IMR-90 (cell line): ENCODE measurements around the gene SLC38A9. TPM values are rescaled to one million over a fixed set of nuclear protein-coding genes. Genes with fewer than 3 reads are reported as not detected.
A peak's percentile ranks its signal among the peaks of the same experiment; 100 is the strongest.

ENCODE experiments used
- ATAC-seq: fragments of 200-7000 bp; cut with Tn5 transposase; 2 replicates; pipeline ENCODE4 v1.9.1; 2020; ENCODE audit warnings: low read depth, mild to moderate bottlenecking, moderate library complexity
- BruUV-seq: library from RNA; stranded (reverse); fragments of 400-500 nt; replicated peaks from 2 replicates; lab custom pipeline; 2021; lab: Mats Ljungman, UMichigan
- CTCF ChIA-PET: fragments of 300-600 bp; formaldehyde crosslinking; extraction: SDS; loops from one replicate; lab custom pipeline; 2021; ENCODE audit warnings: antibody characterized with exemption; lab: Yijun Ruan, JAX
- POLR2A ChIA-PET: fragments of 300-600 bp; sonication (Branson Sonifier 250); formaldehyde crosslinking; loops from one replicate; lab custom pipeline; 2022; ENCODE audit warnings: antibody characterized with exemption; ENCODE audit not compliant: unreplicated experiment; lab: Charles Lee
- DNase-seq: peaks from one replicate; pipeline ENCODE4 v3.0.0; 2013
- H2AFZ ChIP-seq: replicated peaks from 2 replicates; pipeline ENCODE3; 2013; ENCODE audit warnings: low read length, mild to moderate bottlenecking; ENCODE audit not compliant: poor library complexity
- H2AK5ac ChIP-seq: 2 replicates; pipeline ENCODE4 v1.6.1; 2013; ENCODE audit warnings: low read depth, low read length, inconsistent platforms
- H2AK9ac ChIP-seq: replicated peaks from 2 replicates; pipeline ENCODE3; 2013; ENCODE audit warnings: mild to moderate bottlenecking, low read depth, low read length, moderate library complexity; ENCODE audit not compliant: poor library complexity
- H2BK120ac ChIP-seq: 2 replicates; pipeline ENCODE4 v1.6.1; 2013; ENCODE audit warnings: low read depth, low read length, inconsistent platforms
- H2BK15ac ChIP-seq: 3 replicates; pipeline ENCODE4 v1.6.1; 2013; ENCODE audit warnings: low read depth, low read length, inconsistent platforms
- H2BK20ac ChIP-seq: 2 replicates; pipeline ENCODE4 v1.6.1; 2013; ENCODE audit warnings: low read depth, mild to moderate bottlenecking, inconsistent platforms, low read length, moderate library complexity
- H2BK5ac ChIP-seq: 2 replicates; pipeline ENCODE4 v1.6.1; 2013; ENCODE audit warnings: mild to moderate bottlenecking, low read depth, low read length, inconsistent platforms; ENCODE audit not compliant: poor library complexity, severe bottlenecking
- H3K14ac ChIP-seq: replicated peaks from 2 replicates; pipeline ENCODE4 v1.6.1; 2013; ENCODE audit warnings: low read depth, low read length, inconsistent platforms
- H3K18ac ChIP-seq: 2 replicates; pipeline ENCODE4 v1.6.1; 2013; ENCODE audit warnings: low read depth, low read length, control low read depth
- H3K23ac ChIP-seq: 2 replicates; pipeline ENCODE4 v1.6.1; 2013; ENCODE audit warnings: low read depth, low read length, inconsistent platforms
- H3K27ac ChIP-seq: 2 replicates; pipeline ENCODE4 v1.5.1; 2013; ENCODE audit warnings: mild to moderate bottlenecking, control low read depth, low read length; ENCODE audit not compliant: insufficient read depth
- H3K27me3 ChIP-seq: 2 replicates; pipeline ENCODE4 v1.6.1; 2013; ENCODE audit warnings: low read length; ENCODE audit not compliant: control insufficient read depth, insufficient read depth
- H3K36me3 ChIP-seq: 2 replicates; pipeline ENCODE4 v1.6.1; 2013; ENCODE audit warnings: low read length, mixed read lengths; ENCODE audit not compliant: control insufficient read depth, insufficient read depth
- H3K4ac ChIP-seq: 2 replicates; pipeline ENCODE4 v1.6.1; 2013; ENCODE audit warnings: low read depth, low read length, inconsistent platforms
- H3K4me1 ChIP-seq: 2 replicates; pipeline ENCODE4 v1.6.1; 2013; ENCODE audit warnings: low read length, mixed read lengths; ENCODE audit not compliant: control insufficient read depth, insufficient read depth
- H3K4me2 ChIP-seq: 2 replicates; pipeline ENCODE4 v1.6.1; 2013; ENCODE audit warnings: low read depth, mild to moderate bottlenecking, control low read depth, low read length, moderate library complexity
- H3K4me3 ChIP-seq: 2 replicates; pipeline ENCODE4 v1.5.1; 2013; ENCODE audit warnings: low read depth, mild to moderate bottlenecking, control low read depth, low read length, moderate library complexity; ENCODE audit not compliant: insufficient read depth
- H3K56ac ChIP-seq: 2 replicates; pipeline ENCODE4 v1.6.1; 2013; ENCODE audit warnings: low read length, inconsistent platforms; ENCODE audit not compliant: insufficient read depth; ENCODE audit errors: extremely low read depth
- H3K79me1 ChIP-seq, 2 experiments: 2 replicates each; pipeline ENCODE4 v1.6.1; 2013; ENCODE audit warnings: low read length in 2 of 2, inconsistent platforms in 1 of 2, low read depth in 1 of 2
- H3K9ac ChIP-seq: 2 replicates; pipeline ENCODE4 v1.6.1; 2013; ENCODE audit warnings: low read depth, low read length, control low read depth
- H3K9me1 ChIP-seq: 2 replicates; pipeline ENCODE4 v1.6.1; 2013; ENCODE audit warnings: low read length, inconsistent platforms; ENCODE audit not compliant: insufficient read depth
- H3K9me3 ChIP-seq: 2 replicates; pipeline ENCODE4 v1.6.1; 2013; ENCODE audit warnings: low read length; ENCODE audit not compliant: control insufficient read depth, insufficient read depth
- H4K20me1 ChIP-seq: 2 replicates; pipeline ENCODE4 v1.6.1; 2013; ENCODE audit warnings: low read length, inconsistent platforms; ENCODE audit not compliant: insufficient read depth
- H4K5ac ChIP-seq: 2 replicates; pipeline ENCODE4 v1.6.1; 2013; ENCODE audit warnings: mild to moderate bottlenecking, low read depth, low read length, control low read depth
- H4K8ac ChIP-seq, 2 experiments: 2 replicates each; pipeline ENCODE4 v1.6.1; 2013; ENCODE audit warnings: low read depth in 2 of 2, low read length in 2 of 2, control low read depth in 1 of 2, inconsistent platforms in 1 of 2
- H4K91ac ChIP-seq: 2 replicates; pipeline ENCODE4 v1.6.1; 2013; ENCODE audit warnings: low read depth, low read length, inconsistent platforms; ENCODE audit not compliant: insufficient read depth
- CEBPB ChIP-seq: IDR thresholded peaks from 2 replicates; pipeline ENCODE4 v1.6.1; 2012; ENCODE audit warnings: low read depth, low read length, improper control_type of control experiment
- CHD1 ChIP-seq: IDR thresholded peaks from 2 replicates; pipeline ENCODE4 v1.6.1; 2012; ENCODE audit warnings: low read depth, low read length, improper control_type of control experiment
- FOS ChIP-seq: fragments of 150-350 bp; IDR thresholded peaks from 2 replicates; pipeline ENCODE4 v1.6.1; 2016; ENCODE audit warnings: low read depth, low read length
- MAFK ChIP-seq: IDR thresholded peaks from 2 replicates; pipeline ENCODE4 v1.6.1; 2012; ENCODE audit warnings: low read depth, low read length, improper control_type of control experiment
- MAZ ChIP-seq: IDR thresholded peaks from 2 replicates; pipeline ENCODE4 v1.6.1; 2012; ENCODE audit warnings: low read depth, mild to moderate bottlenecking, low read length, improper control_type of control experiment, moderate library complexity, borderline replicate concordance
- NFE2L2 ChIP-seq: fragments of 150-350 bp; IDR thresholded peaks from 2 replicates; pipeline ENCODE4 v1.6.1; 2016; ENCODE audit warnings: low read depth, mild to moderate bottlenecking, low read length
- POLR2A ChIP-seq: IDR thresholded peaks from 2 replicates; pipeline ENCODE4 v1.6.1; 2012; ENCODE audit warnings: mild to moderate bottlenecking, low read depth, low read length
- RAD21 ChIP-seq: IDR thresholded peaks from 2 replicates; pipeline ENCODE4 v1.6.1; 2012; ENCODE audit warnings: low read length, improper control_type of control experiment
- RCOR1 ChIP-seq: IDR thresholded peaks from 2 replicates; pipeline ENCODE4 v1.6.1; 2012; ENCODE audit warnings: mild to moderate bottlenecking, low read length, improper control_type of control experiment; ENCODE audit not compliant: insufficient replicate concordance
- RFX5 ChIP-seq: IDR thresholded peaks from 2 replicates; pipeline ENCODE4 v1.8.0; 2012; ENCODE audit warnings: low read depth, mild to moderate bottlenecking, low read length, moderate library complexity
- SMC3 ChIP-seq: fragments of 150-350 bp; IDR thresholded peaks from 2 replicates; pipeline ENCODE4 v1.6.1; 2016; ENCODE audit warnings: low read depth, mild to moderate bottlenecking, antibody characterized with exemption, low read length, moderate library complexity
- WGBS, 2 experiments: methylation state at CpG; one replicate each; pipeline versions ENCODE4 v1.1.5 to v1.1.7; 2013; ENCODE audit warnings: missing lambda C conversion rate in 2 of 2; ENCODE audit not compliant: insufficient read length in 1 of 2; ENCODE audit errors: extremely low coverage in 2 of 2; 5-methylcytosine and 5-hydroxymethylcytosine counted together
- dilution Hi-C: fragments of 300-500 bp; cut with HindIII; formaldehyde crosslinking; loops from one replicate; pipeline ENCODE4 v1.14.3; 2018; ENCODE audit warnings: low sequenced_read_pairs; ENCODE audit not compliant: unreplicated experiment
- in situ Hi-C: fragments of 300-500 bp; cut with MboI; formaldehyde crosslinking; loops from 3 replicates; pipeline ENCODE4 v1.14.3; 2019; ENCODE audit warnings: low sequenced_read_pairs, inconsistent platforms, mixed read lengths
- intact Hi-C: fragments of 100-400 bp; cut with micrococcal nuclease; formaldehyde crosslinking; loops from 2 replicates; pipeline ENCODE4 v1.10.0; 2022
- polyA plus RNA-seq, 3 experiments: library from polyadenylated mRNA; depleted of rRNA; stranded (reverse); fragments of >200 nt; gene quantifications; 2 replicates each; pipeline ENCODE4 v1.2.3, GENCODE V29; 2012; ENCODE audit warnings: low replicate concordance in 1 of 3
- total RNA-seq: library from RNA; depleted of rRNA; stranded (reverse); fragments of >200 nt; gene quantifications from 2 replicates; pipeline ENCODE4 v1.2.3, GENCODE V29; 2012

Gene SLC38A9
- total and polyA plus RNA-seq, 2 of the 4 experiments (the other 2 are of a cell fraction), result 10.5 to 24.2 TPM

DNA sequence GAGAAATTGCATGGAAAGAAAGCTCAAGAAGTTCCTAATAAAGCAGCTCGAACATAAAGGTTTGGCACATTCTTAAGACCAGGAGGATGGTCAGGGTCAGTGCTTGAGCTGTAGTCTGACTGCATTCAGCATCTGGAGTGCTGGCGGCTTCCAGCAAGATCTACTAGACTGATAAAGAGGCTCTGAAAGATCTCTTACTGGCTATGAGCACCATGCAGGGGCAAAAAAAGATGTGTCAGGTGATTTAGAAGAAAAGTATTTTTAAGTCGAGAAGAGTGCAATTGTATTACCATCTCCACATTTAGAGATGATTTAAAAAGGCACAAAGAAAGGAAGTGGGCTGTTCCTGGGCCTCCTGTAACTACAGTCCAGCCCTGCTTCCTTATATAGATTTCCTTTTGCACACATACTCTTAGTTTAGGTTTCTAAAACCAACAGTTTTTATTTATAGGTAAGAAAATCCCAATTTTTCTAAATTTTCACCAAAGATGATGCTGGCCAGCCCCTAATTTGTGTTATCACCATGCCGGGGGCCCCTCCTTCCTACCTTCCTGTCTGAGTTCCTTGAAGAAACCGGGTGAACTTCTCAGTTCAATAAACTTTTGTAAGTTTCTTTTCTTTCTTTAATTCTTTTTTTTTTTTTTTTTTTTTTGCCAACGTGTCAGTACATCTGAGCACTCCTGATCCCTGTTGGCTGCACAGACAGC lies 111.5 kb downstream of the SLC38A9 start:
- POLR2A ChIA-PET, result interaction anchor here (0.8 to 1.0 kb wide), 2 partner anchors 8 to 15 kb away, joined by 3 read pairs; no protein-coding TSS in a partner anchor
- Histone ChIP-seq H2BK15ac (peak overlapping the region; percentile 95; the same call in 1 of the 3 replicates), H3K18ac (peak overlapping the region; percentile 25), H3K79me1 (peaks cover 0 to 3% of the 10 kb centered on the region in 2 experiments; a peak in 2 of 4 replicates), H3K4me2 (peak overlapping the region; percentile 55), H3K9ac (peak overlapping the region; percentile 72), H4K20me1 (no peaks in the 10 kb centered on the region), H4K91ac (peak overlapping the region; percentile 79), H3K4me1 (peaks cover 27% of the 10 kb centered on the region), H2BK20ac (peak overlapping the region; percentile 78), H3K23ac (peak overlapping the region; percentile 68), H3K9me1 (peaks cover 16% of the 10 kb centered on the region), H3K27ac (peak overlapping the region; percentile 57), H2BK120ac (peak overlapping the region; percentile 84), H3K4ac (peak overlapping the region; percentile 76), H3K36me3 (no peaks in the 10 kb centered on the region), H2AK5ac (peak overlapping the region; percentile 44; the same call in 1 of the 2 replicates), H2AK9ac (no peak overlapping the region), H3K27me3 (no peaks in the 10 kb centered on the region), H3K56ac (peak overlapping the region; percentile 61; the same call in 1 of the 2 replicates), H3K9me3 (no peaks in the 10 kb centered on the region), H2BK5ac (peak overlapping the region; percentile 31), H4K8ac (peak overlapping the region; percentile 83 to 96), H3K4me3 (no peak overlapping the region), H4K5ac (peak overlapping the region; percentile 14), H2AFZ (peak overlapping the region; percentile 72), H3K14ac (peak overlapping the region; percentile 54)
- WGBS, 2 experiments, result 13% methylated on average over 3 of the region's 6 CpGs; no CpG with 5 or more reads in 1 of the 2 experiments
- ATAC-seq (peak; percentile 22; the same call in 1 of the 2 replicates), DNase-seq (peak; percentile 60)
- intact Hi-C loops (loop anchor here (5.0 kb wide), 1 partner anchor 77 kb away; no protein-coding TSS in a partner anchor), in situ Hi-C loops (no loop called here), dilution Hi-C loops (no loop called here)
- BruUV-seq, result no TSS peak
- CTCF ChIA-PET, result interaction anchor here (0.6 to 0.7 kb wide), 3 partner anchors 33 to 214 kb away, joined by 3 to 5 read pairs (median 3); no protein-coding TSS in a partner anchor
- no peak for TF ChIP-seq CHD1
- TF ChIP-seq SMC3, result no peak
- TF ChIP-seq RFX5, result no peak
- TF ChIP-seq POLR2A, result no peak
- TF ChIP-seq FOS, result no peak
- no peak for TF ChIP-seq CEBPB
- no peak for TF ChIP-seq MAFK
- no peak for TF ChIP-seq RAD21
- TF ChIP-seq RCOR1, result no peak
- no peak for TF ChIP-seq MAZ
- TF ChIP-seq NFE2L2, result no peak
